ENCODE measurements around the gene PIGV. TPM values are rescaled to one million over a fixed set of nuclear protein-coding genes. Genes with fewer than 3 reads are reported as not detected.
A peak's percentile ranks its signal among the peaks of the same experiment; 100 is the strongest.
"Not testable (repeated sequence)": the region's sequence is repeated elsewhere in the genome, so short reads cannot be mapped to it uniquely, and the experiment has no call there.

The PIGV gene
- total RNA-seq, 1 experiment from 2014 or later = 30.8 TPM

DNA sequence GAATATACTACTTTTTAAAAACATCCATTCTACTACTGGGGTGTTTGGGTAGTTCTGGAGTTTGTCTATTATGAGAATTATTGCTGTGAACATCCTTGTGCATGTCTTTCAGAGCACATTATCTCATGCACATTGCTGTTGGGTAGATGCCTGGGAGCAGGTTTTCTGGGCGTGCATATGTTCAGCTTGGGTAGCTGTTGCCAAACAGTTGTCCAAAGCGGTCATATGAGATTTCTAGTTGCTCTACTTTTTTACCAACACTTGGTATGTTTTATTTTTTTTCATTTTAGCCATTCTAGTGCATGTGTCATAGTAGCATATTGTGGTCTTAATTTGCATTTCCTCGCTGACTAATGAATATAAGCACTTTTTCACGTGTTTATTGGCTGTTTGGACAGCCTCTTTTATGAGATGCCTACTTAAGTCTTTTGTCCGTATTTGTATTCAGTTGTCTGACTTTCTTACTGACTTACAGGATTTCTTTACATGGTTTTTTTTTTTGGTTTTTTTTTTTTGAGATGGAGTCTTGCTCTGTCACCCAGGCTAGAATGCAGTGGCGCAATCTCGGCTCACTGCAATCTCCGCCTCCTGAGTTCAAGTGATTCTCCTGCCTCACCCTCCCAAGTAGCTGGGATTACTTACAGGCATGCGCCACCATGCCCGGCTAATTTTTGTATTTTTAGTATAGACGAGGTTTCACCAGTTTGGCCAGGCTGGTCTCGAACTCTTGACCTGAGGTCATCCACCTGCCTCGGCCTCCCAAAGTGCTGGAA, 56.9 kb downstream of the PIGV start:
- no peaks in the 10 kb centered on the region for H3K9me2 ChIP-seq (ENCODE audit: insufficient read depth)
- H3K4me2 ChIP-seq = no peak overlapping the region
- no peaks in the 10 kb centered on the region for H3K27me3 ChIP-seq (ENCODE audit: insufficient read depth, low read depth)
- no peak overlapping the region for H3K4me3 ChIP-seq
- CTCF ChIA-PET = no interaction called here
- intact Hi-C loops (cut with micrococcal nuclease; ENCODE audit: unreplicated experiment) = loop anchor here (5.0 kb wide), 1 partner anchor 32 kb away; no protein-coding TSS in a partner anchor
- no peaks in the 10 kb centered on the region for H3K36me3 ChIP-seq (ENCODE audit: low read depth)
- H3K9me3 ChIP-seq (ENCODE audit: insufficient read depth, low read depth) = no peaks in the 10 kb centered on the region
- no peak overlapping the region for H2AFZ ChIP-seq
- H3K4me1 ChIP-seq (replicated peaks; ENCODE audit: insufficient read depth) = peaks cover 29% of the 10 kb centered on the region
- no peaks in the 10 kb centered on the region; the same call in 1 of the 2 replicates for H3K79me2 ChIP-seq (ENCODE audit: low read depth)
- POLR2A ChIA-PET (ENCODE audit: unreplicated experiment) = no interaction called here
- TF ChIP-seq, protein P1, sequence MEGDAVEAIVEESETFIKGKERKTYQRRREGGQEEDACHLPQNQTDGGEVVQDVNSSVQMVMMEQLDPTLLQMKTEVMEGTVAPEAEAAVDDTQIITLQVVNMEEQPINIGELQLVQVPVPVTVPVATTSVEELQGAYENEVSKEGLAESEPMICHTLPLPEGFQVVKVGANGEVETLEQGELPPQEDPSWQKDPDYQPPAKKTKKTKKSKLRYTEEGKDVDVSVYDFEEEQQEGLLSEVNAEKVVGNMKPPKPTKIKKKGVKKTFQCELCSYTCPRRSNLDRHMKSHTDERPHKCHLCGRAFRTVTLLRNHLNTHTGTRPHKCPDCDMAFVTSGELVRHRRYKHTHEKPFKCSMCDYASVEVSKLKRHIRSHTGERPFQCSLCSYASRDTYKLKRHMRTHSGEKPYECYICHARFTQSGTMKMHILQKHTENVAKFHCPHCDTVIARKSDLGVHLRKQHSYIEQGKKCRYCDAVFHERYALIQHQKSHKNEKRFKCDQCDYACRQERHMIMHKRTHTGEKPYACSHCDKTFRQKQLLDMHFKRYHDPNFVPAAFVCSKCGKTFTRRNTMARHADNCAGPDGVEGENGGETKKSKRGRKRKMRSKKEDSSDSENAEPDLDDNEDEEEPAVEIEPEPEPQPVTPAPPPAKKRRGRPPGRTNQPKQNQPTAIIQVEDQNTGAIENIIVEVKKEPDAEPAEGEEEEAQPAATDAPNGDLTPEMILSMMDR (conservative IDR thresholded peaks at IDR 0.05) = no peak
- no peak for TF ChIP-seq EZH2 (IDR thresholded peaks at IDR 0.05; ENCODE audit: low read depth)
- BruUV-seq (replicated peaks) = no TSS peak
- H3F3A ChIP-seq (ENCODE audit: insufficient read depth, low read depth) = peaks cover 29% of the 10 kb centered on the region
- no peak for DNase-seq
- no peak overlapping the region for H3K27ac ChIP-seq
- no peaks in the 10 kb centered on the region for H4K20me1 ChIP-seq (ENCODE audit: insufficient read depth)

DNA sequence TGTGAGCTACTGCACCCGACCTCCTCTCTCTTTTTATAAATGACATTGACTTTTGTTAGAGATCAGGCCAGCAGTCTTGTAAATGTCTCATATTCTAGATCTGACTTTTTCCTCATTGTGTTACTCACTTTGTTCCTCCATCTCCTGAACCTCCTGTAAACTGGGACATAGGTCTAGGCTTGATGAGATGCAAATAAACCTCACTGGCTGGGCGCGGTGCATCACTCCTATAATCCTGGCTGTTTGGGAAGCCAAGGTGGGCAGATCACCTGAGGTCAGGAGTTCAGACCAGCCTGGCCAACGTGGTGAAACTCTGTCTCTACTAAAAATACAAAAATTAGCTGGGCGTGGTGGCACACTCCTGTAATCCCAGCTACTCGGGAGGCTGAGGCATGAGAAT, 60.1 kb downstream of the PIGV start:
- not testable (repeated sequence) for H3K27me3 ChIP-seq (ENCODE audit: insufficient read depth, low read depth); H3K36me3 ChIP-seq (ENCODE audit: low read depth); H3K79me2 ChIP-seq (ENCODE audit: low read depth); H4K20me1 ChIP-seq (ENCODE audit: insufficient read depth); H3K9me3 ChIP-seq (ENCODE audit: insufficient read depth, low read depth); BruUV-seq (replicated peaks); H2AFZ ChIP-seq; H3K9me2 ChIP-seq (ENCODE audit: insufficient read depth); H3K4me3 ChIP-seq
- peaks cover 51% of the 10 kb centered on the region for H3F3A ChIP-seq (ENCODE audit: insufficient read depth, low read depth)
- H3K4me1 ChIP-seq (replicated peaks; ENCODE audit: insufficient read depth) = peaks cover 41% of the 10 kb centered on the region
- peak overlapping the region; percentile 100 for H3K27ac ChIP-seq
- H3K4me2 ChIP-seq = peak overlapping the region; percentile 63
- intact Hi-C loops (cut with micrococcal nuclease; ENCODE audit: unreplicated experiment) = loop anchor here (2.0 to 5.0 kb wide), 2 partner anchors 36 to 47 kb away; no protein-coding TSS in a partner anchor
- peak in 1 of 2 experiments; percentile 77 for DNase-seq
- ChIA-PET POLR2A (ENCODE audit: unreplicated experiment) (interaction anchor here (0.6 to 2.7 kb wide), 3 partner anchors 17 to 165 kb away, joined by 4 to 42 read pairs (median 5); partner anchors contain the start of gene TENT5B), CTCF (interaction anchor here (3.5 kb wide), 1 partner anchor 12 kb away, joined by 18 read pairs; no protein-coding TSS in a partner anchor)

Other genes starting within 250 kb of the PIGV start
- 44.8 and 60.5 TPM in 2 replicates for gene ARID1A, start 91.9 kb upstream of the PIGV start, total RNA-seq (2021)
- 27.2 and 36.1 TPM in 2 replicates for gene ZDHHC18, start 38.7 kb downstream of the PIGV start, total RNA-seq (2021)
- gene SFN, start 75.2 kb downstream of the PIGV start, total RNA-seq (2021) = 326 and 355 TPM in 2 replicates
- 23.8 and 30.6 TPM in 2 replicates for gene GPN2, start 102.3 kb downstream of the PIGV start, total RNA-seq (2021)
- 13.1 and 16.7 TPM in 2 replicates for gene GPATCH3, start 112.5 kb downstream of the PIGV start, total RNA-seq (2021)
- not detected in 2 replicates for gene NR0B2, start 126.0 kb downstream of the PIGV start, total RNA-seq (2021)
- 93.6 and 104 TPM in 2 replicates for gene NUDC, start 133.8 kb downstream of the PIGV start, total RNA-seq (2021)
- gene KDF1, start 172.5 kb downstream of the PIGV start, total RNA-seq (2021) = 20.5 and 21.3 TPM in 2 replicates
- gene TRNP1, start 205.7 kb downstream of the PIGV start, total RNA-seq (2021) = 7.4 and 7.9 TPM in 2 replicates
- 3.6 and 4.9 TPM in 2 replicates for gene TENT5B, start 224.9 kb downstream of the PIGV start, total RNA-seq (2021)

All from PC-9 (cell line).